Colonic mucosa (tissue), 4 donors: ENCODE data around the gene SLC26A4. TPM values are rescaled to one million over a fixed set of nuclear protein-coding genes. Genes with fewer than 3 reads are reported as not detected.

Experiments used
- DNase-seq: peaks from one replicate; pipeline ENCODE4 v3.0.0-alpha.2; 2020
- H3K27ac ChIP-seq: fragments of 200-600 bp; one replicate; pipeline ENCODE4 v1.8.0; 2021
- H3K27me3 ChIP-seq: fragments of 200-600 bp; one replicate; pipeline ENCODE4 v1.8.0; 2021
- H3K36me3 ChIP-seq: fragments of 200-600 bp; one replicate; pipeline ENCODE4 v1.8.0; 2021
- H3K4me1 ChIP-seq: fragments of 200-600 bp; one replicate; pipeline ENCODE4 v1.8.0; 2021; ENCODE audit warnings: mild to moderate bottlenecking
- H3K4me3 ChIP-seq: fragments of 200-600 bp; one replicate; pipeline ENCODE4 v1.8.0; 2021
- H3K9ac ChIP-seq, 2 donors: one replicate each; pipeline ENCODE4 v1.7.0; 2013; ENCODE audit warnings: control low read depth in 2 of 2, low read depth in 2 of 2, low read length in 2 of 2
- H3K9me3 ChIP-seq: fragments of 200-600 bp; one replicate; pipeline ENCODE4 v1.8.0; 2021
- intact Hi-C: fragments of 100-400 bp; cut with DNase I; formaldehyde crosslinking; loops from one replicate; pipeline ENCODE4 v1.14.1; 2022
- total RNA-seq, 2 donors: library from RNA; stranded (reverse); fragmentation: NEBNext Ultra II Directional in 1 of 2; extraction: Animal tissue kit (Norgen Biotek cat#: 25700) in 1 of 2; gene quantifications; one replicate each; pipeline ENCODE4 v1.2.1, GENCODE V29; 2021
- TF ChIP-seq, protein P1 (sequence below): fragments of 200-600 bp; IDR thresholded peaks from one replicate; pipeline ENCODE4 v1.8.0; 2022; ENCODE audit warnings: antibody characterized with exemption, mild to moderate bottlenecking
- donor health status: healthy.
- donor health status: DM: no; HTN: no; CAD: no.
- donor health status: DM: no; HTN: no; CAD: no.

Gene SLC26A4
- total RNA-seq, 2 donors from 2014 or later = 0.32 to 0.59 TPM

DNA sequence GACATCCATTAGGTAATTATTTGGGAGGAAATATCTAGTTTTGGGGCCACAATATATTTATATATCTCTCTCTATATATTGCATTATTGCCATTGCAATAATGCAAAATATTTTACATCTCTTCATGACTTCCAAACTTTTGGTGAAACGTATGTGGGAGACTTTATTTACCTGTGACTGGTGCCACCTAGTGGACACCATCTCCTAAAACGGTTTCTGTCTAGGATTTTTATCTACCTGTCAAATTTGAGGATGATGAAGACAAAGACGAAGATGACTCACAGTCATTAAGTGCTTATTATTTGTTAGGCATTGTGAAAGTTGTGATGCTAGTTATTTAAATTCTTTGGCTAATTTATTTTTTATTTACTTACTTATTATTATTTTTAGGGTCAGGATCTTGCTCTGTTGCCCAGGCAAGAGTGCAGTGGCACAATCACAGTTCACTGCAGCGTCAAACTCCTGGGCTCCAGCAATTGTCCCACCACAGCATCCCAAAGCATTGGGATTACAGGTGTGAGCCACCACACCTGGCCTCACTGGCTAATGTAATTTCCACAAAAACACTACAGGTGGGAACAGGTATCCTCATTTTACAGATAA is 64.6 kb downstream of the SLC26A4 start:
- no peak overlapping the region for H3K9ac ChIP-seq
- H3K27me3 ChIP-seq = no peaks in the 10 kb centered on the region
- peak; percentile 51 for DNase-seq
- H3K36me3 ChIP-seq = no peaks in the 10 kb centered on the region
- H3K27ac ChIP-seq = no peak overlapping the region
- intact Hi-C loops = loop anchor here (2.0 to 10.0 kb wide), 2 partner anchors 262 to 510 kb away; no protein-coding TSS in a partner anchor
- TF ChIP-seq, protein P1, sequence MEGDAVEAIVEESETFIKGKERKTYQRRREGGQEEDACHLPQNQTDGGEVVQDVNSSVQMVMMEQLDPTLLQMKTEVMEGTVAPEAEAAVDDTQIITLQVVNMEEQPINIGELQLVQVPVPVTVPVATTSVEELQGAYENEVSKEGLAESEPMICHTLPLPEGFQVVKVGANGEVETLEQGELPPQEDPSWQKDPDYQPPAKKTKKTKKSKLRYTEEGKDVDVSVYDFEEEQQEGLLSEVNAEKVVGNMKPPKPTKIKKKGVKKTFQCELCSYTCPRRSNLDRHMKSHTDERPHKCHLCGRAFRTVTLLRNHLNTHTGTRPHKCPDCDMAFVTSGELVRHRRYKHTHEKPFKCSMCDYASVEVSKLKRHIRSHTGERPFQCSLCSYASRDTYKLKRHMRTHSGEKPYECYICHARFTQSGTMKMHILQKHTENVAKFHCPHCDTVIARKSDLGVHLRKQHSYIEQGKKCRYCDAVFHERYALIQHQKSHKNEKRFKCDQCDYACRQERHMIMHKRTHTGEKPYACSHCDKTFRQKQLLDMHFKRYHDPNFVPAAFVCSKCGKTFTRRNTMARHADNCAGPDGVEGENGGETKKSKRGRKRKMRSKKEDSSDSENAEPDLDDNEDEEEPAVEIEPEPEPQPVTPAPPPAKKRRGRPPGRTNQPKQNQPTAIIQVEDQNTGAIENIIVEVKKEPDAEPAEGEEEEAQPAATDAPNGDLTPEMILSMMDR = peak; percentile 54
- no peaks in the 10 kb centered on the region for H3K4me1 ChIP-seq
- H3K9me3 ChIP-seq = no peaks in the 10 kb centered on the region
- no peak overlapping the region for H3K4me3 ChIP-seq

DNA sequence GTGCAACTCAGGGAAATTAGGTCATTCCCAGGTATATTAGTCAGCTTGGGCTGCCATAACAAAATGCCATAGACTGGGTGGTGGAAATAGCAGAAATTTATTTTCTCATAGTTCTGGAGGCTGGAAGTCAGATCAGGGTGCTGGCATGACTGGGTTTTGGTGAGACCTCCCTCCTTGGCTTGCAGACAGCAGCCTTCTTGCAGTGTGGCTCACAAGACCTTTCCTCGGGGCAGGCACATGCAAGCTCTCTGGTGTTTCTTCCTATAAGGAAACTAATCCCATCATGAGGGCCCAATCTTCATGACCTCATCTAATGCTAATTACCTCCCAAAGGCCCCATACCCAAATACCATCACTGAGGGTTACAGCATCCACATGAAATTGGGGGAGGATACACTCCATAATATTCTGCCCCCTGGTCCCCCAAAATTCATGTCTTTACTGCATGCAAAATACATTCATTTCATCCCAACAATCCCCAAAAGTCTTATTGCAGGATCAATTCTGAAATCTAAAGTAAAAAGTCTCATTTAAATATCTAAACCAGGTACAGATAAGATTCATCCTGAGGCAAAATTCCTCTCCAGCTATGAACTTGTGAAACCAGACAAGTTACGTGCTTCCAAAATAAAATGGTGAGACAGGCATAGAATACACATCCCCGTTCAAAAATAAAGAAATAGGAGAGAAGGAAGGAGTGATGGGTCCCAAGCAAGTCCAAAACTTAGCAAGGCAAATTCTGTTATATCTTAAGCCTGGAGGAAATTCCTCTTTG is 65.9 kb downstream of the SLC26A4 start:
- Histone ChIP-seq H3K9me3 (no peaks in the 10 kb centered on the region), H3K9ac (no peak overlapping the region), H3K4me1 (no peaks in the 10 kb centered on the region), H3K27ac (no peak overlapping the region), H3K4me3 (no peak overlapping the region), H3K36me3 (no peaks in the 10 kb centered on the region), H3K27me3 (no peaks in the 10 kb centered on the region)
- DNase-seq = no peak
- intact Hi-C loops = loop anchor here (10.0 kb wide), 1 partner anchor 512 kb away; no protein-coding TSS in a partner anchor
- TF ChIP-seq, protein P1 = no peak

DNA sequence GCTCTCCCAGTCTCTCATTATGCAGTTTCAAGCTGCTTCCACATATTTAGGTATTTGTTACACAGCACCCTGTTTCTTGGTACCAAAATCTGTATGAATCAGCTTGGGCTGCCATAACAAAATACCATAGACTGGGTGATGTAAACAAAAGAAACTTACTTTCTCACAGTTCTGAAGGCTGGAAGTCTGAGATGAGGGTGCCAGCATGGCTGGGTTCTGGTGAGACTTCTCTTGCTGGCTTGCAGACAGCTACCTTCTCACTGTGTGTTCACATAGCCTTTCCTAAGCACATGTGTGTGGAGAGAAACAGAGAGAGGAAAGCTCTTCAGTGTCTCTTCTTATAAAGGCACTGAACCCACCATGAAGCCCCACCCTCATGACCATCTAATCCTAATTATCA is 67.6 kb downstream of the SLC26A4 start:
- Histone ChIP-seq H3K27ac (no peak overlapping the region), H3K9me3 (no peaks in the 10 kb centered on the region), H3K36me3 (no peaks in the 10 kb centered on the region), H3K4me3 (no peak overlapping the region), H3K4me1 (no peaks in the 10 kb centered on the region), H3K9ac (no peak overlapping the region), H3K27me3 (no peaks in the 10 kb centered on the region)
- DNase-seq = no peak
- intact Hi-C loops = loop anchor here (10.0 kb wide), 1 partner anchor 513 kb away; no protein-coding TSS in a partner anchor
- TF ChIP-seq, protein P1 = no peak

DNA sequence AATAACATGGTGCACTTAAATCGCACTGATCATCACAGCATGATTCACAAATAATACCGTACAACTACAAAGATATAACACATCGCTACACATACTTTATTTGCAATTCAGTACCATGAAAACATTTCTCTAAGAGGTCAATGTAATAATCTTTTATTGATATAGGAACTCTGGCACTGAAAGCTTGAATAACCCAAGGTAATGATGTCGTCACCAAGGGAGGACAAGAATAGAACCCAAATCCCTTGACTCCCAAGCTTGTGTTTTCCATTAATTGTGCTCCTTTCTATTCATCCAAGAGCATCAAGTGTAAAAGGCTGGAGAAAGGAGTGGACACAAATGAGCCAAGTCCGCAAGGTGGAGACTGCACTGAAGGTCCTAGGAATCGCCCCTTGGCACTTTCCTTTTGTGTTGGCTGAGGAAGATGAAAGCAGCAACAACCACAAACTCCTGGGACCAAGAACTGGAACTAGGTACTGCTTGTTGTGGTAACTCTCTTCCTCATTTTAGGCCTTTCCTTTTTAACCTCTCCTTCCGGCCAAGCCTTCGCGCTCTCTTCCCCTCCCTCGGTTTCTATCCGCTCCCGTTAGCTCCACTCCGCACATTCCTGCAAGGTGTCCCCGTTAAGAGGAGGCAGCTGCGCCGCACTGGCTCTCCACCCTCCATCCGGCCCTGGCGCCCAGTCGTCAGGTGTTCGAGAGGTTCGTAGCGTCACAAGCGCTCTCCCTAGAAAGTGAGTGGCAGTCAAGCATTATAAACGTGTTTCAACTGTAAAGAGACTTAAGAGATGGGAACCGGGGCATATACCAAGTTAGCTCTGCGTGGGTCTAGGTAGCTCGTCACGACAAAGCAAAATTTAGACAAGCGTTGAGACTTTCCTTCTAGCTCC is 82.3 kb downstream of the SLC26A4 start:
- peaks cover 14% of the 10 kb centered on the region for H3K4me1 ChIP-seq
- peak overlapping the region; percentile 85 to 95 for H3K9ac ChIP-seq
- peak overlapping the region; percentile 71 for H3K4me3 ChIP-seq
- DNase-seq = peak; percentile 67
- peak overlapping the region; percentile 94 for H3K27ac ChIP-seq
- intact Hi-C loops = loop anchor here (2.0 kb wide), 1 partner anchor 136 kb away; no protein-coding TSS in a partner anchor
- TF ChIP-seq, protein P1 = no peak
- no peaks in the 10 kb centered on the region for H3K27me3 ChIP-seq
- H3K9me3 ChIP-seq = no peaks in the 10 kb centered on the region
- H3K36me3 ChIP-seq = no peaks in the 10 kb centered on the region
